ENCODE data around the gene APMAP.

The APMAP gene

GRCh38 chr20:24939036-24939435 lies 53.5 kb downstream of the APMAP start:
- no peak for TF ChIP-seq GATA3 (IDR thresholded peaks at IDR 0.05; ENCODE audit: low read depth, low read length)
- TF ChIP-seq GATA2 (IDR thresholded peaks at IDR 0.05; ENCODE audit: low read depth, low read length) = no peak

GRCh38 chr20:24938498-24938897 lies 54.1 kb downstream of the APMAP start:
- TF ChIP-seq GATA2 (IDR thresholded peaks at IDR 0.05; ENCODE audit: low read depth, low read length) (no peak), GATA3 (IDR thresholded peaks at IDR 0.05; ENCODE audit: low read depth, low read length) (no peak)

DNA sequence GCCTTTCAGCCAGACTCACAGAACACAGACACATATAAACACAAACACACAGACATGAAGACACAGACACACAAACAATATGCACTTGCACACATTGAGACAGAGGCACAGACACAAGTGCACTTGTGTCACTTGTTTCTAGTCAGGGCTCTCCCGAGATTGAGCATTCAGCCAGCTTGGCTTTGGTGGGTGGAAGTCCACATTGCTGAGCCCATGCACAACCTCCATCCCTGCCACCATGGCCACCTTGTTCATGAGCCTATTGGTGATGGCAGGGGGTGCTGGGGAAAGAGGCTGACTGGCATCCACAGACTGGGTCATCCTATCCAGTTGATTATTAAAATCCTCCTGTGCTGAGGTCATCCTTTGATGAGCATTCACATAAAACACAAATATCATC lies 55.0 kb downstream of the APMAP start:
- no peak for TF ChIP-seq GATA3 (IDR thresholded peaks at IDR 0.05; ENCODE audit: low read depth, low read length)
- TF ChIP-seq GATA2 (IDR thresholded peaks at IDR 0.05; ENCODE audit: low read depth, low read length) = no peak

GRCh38 chr20:24936526-24937407 lies 55.8 kb downstream of the APMAP start:
- TF ChIP-seq GATA3 (IDR thresholded peaks at IDR 0.05; ENCODE audit: low read depth, low read length) = no peak
- TF ChIP-seq GATA2 (IDR thresholded peaks at IDR 0.05; ENCODE audit: low read depth, low read length) = no peak

- TF ChIP-seq GATA2 (IDR thresholded peaks at IDR 0.05; ENCODE audit: low read depth, low read length) = no peak
- no peak for TF ChIP-seq GATA3 (IDR thresholded peaks at IDR 0.05; ENCODE audit: low read depth, low read length)
These were observed 56.6 kb downstream of the APMAP start for GRCh38 chr20:24935766-24936525.

DNA sequence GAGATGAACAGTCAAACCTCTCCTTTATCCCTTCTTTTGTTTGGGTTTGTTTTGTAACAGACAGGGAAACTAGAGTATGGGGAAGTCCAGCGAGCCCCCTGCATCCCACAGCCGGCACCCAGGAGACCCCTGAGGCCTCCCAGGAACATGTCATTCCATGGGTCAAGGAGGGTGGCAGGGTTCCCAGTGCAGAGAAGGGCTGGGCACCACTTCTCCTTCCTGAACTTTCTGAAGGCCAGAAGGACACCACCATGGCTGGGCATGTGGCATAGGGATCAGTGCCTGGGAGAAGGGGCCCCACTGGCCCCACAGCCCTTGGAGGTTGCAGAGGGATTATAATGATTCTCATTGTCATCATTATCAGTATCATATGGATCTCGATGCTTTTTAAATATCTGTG lies 57.4 kb downstream of the APMAP start:
- no peak for TF ChIP-seq GATA2 (IDR thresholded peaks at IDR 0.05; ENCODE audit: low read depth, low read length)
- no peak for TF ChIP-seq GATA3 (IDR thresholded peaks at IDR 0.05; ENCODE audit: low read depth, low read length)

GRCh38 chr20:24934716-24935115 lies 57.8 kb downstream of the APMAP start:
- no peak for TF ChIP-seq GATA3 (IDR thresholded peaks at IDR 0.05; ENCODE audit: low read depth, low read length)
- TF ChIP-seq GATA2 (IDR thresholded peaks at IDR 0.05; ENCODE audit: low read depth, low read length) = no peak

- no peak for TF ChIP-seq GATA2 (IDR thresholded peaks at IDR 0.05; ENCODE audit: low read depth, low read length)
- no peak for TF ChIP-seq GATA3 (IDR thresholded peaks at IDR 0.05; ENCODE audit: low read depth, low read length)
These were observed 58.4 kb downstream of the APMAP start for GRCh38 chr20:24934101-24934661.

DNA sequence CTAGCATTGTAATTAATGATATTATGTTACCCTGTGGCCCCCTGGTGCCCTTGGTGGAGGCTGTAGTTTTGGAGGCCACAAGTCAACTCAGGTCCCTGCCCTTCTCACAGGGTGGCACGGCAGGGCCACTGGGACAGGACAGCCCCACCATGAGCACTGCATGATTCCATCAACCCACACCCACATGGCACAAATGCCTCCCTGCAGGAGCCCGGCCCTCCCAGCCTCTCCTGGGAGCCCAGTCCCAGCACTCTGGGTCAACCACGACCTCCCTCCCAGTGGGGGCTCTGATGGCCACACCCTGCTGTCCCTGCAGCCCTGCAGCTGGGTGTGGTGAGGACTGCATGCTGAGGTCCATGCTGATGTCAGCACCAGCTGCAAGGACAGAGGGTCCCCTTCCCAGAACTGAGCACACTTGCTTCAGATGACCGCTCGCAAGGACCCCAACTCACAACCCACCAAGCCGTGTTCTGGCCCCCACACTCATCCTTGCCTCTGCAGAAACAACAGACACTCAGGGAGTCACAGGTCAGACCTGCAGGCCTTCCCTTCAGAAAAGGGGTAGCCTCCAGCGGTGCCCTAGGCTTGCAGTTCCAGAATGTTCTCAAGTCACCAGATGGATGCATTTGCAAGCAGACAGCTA lies 59.2 kb downstream of the APMAP start:
- TF ChIP-seq GATA3 (IDR thresholded peaks at IDR 0.05; ENCODE audit: low read depth, low read length) = no peak
- no peak for TF ChIP-seq GATA2 (IDR thresholded peaks at IDR 0.05; ENCODE audit: low read depth, low read length)

GRCh38 chr20:24918579-24919566 lies 73.7 kb downstream of the APMAP start:
- TF ChIP-seq GATA2 (IDR thresholded peaks at IDR 0.05; ENCODE audit: low read depth, low read length) = no peak
- TF ChIP-seq GATA3 (IDR thresholded peaks at IDR 0.05; ENCODE audit: low read depth, low read length) = no peak

DNA sequence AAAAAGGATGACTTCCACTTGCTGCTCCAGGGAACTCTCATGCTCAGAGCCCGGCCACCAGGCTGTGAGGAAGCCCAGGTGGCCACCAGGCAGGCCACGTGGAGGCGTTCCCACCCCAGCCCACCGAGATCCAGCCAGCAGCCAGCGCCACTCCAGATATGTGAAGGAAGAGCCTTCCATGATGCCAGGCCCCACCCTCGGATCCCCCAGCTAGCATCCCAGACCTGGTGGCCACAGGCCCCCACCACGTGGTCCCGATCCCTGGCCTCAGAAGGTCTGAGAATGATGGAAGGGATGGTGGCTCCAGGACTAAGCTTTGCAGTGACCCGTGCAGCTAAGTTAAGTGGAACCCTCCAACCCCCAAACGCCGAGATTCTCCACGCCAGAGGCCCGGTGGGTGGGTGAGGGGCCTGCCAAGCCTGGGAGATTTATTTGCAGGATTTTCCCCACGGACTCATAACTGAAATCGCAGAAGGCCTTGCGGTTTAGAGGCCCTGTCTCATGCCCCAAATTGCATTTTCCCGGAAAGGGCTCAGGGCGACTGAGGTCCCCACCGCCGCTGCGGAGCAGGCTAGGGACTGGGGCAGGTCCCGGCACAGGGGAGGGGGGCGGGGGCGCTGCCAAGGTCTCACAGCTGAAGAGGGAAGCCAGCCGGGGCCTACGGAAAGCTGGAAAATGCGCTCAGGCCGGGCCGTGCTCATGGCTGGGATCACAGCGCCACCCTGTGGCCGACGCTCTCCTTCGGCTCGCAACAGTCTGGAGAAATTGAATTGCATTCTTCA lies 74.6 kb downstream of the APMAP start:
- no peak for TF ChIP-seq GATA3 (IDR thresholded peaks at IDR 0.05; ENCODE audit: low read depth, low read length)
- TF ChIP-seq GATA2 (IDR thresholded peaks at IDR 0.05; ENCODE audit: low read depth, low read length) = no peak

DNA sequence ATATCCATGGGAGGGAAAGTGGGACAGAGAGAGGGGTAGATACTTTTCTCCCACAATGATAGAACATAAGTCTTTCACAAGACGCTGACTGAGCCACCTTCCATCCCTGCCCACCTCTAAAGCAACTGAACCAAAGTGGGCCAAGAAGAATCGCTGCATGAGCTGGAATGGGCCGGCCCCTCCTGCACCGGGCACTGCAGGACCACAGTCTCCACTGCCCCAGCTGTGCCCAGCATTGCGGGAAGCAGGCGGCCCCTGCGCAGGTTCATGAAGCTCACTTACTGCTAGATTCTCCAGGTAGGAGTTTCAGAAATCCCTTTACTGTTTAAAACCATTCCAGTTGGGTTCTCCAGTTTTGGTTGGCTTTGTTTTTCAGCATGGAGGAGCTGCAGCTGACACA lies 75.5 kb downstream of the APMAP start:
- no peak for TF ChIP-seq GATA2 (IDR thresholded peaks at IDR 0.05; ENCODE audit: low read depth, low read length)
- no peak for TF ChIP-seq GATA3 (IDR thresholded peaks at IDR 0.05; ENCODE audit: low read depth, low read length)

Measured in SH-SY5Y (cell line).